Posterior cingulate gyrus (tissue), 11 donors: ENCODE results near the gene CPNE4.

Source experiments
- DNase-seq, 10 donors: peaks; one replicate each; pipeline versions ENCODE4 v3.0.0 to v3.0.0-alpha.2; 2020 to 2021; ENCODE audit warnings: mixed read lengths in 3 of 10
- intact Hi-C: fragments of 100-400 bp; cut with DNase I; formaldehyde crosslinking; loops from one replicate; pipeline ENCODE4 v1.15.1; 2023

Gene CPNE4

GRCh38 chr3:131623431-131623830 lies 411.4 kb downstream of the CPNE4 start:
- no peak for DNase-seq
- intact Hi-C loops: no loop called here

- intact Hi-C loops: no loop called here
- no peak for DNase-seq
These were observed 412.1 kb downstream of the CPNE4 start for GRCh38 chr3:131622726-131623125.

GRCh38 chr3:131620977-131621376 lies 413.8 kb downstream of the CPNE4 start:
- intact Hi-C loops: no loop called here
- no peak for DNase-seq

DNA sequence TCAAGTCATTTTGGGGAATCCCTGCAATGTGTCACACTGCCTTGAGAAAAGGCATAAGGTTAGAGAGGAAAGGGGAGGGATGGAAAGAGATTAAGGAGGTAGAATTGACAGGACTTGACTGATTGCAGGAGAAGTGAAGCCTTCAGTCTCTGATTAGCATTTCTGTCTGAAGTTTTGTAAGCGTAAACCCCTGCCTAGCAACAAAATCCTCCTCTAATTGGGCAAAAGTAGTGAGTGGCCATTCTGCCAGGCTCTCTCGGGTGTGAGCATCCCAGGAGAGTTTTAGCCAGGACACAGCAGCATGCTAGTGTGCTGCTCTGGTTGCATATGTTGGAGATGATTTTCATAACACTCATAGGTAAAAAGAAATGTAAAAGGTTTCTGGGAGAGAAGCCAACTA lies 415.0 kb downstream of the CPNE4 start:
- intact Hi-C loops: no loop called here
- DNase-seq: no peak

GRCh38 chr3:131616719-131617118 lies 418.1 kb downstream of the CPNE4 start:
- DNase-seq: no peak
- intact Hi-C loops: no loop called here

GRCh38 chr3:131612745-131613144 lies 422.1 kb downstream of the CPNE4 start:
- intact Hi-C loops: no loop called here

GRCh38 chr3:131610174-131610573 lies 424.6 kb downstream of the CPNE4 start:
- no peak for DNase-seq
- intact Hi-C loops: no loop called here

More at GRCh38 chr3:131612745-131613144, 422.1 kb downstream of the CPNE4 start:
- no peak for DNase-seq

DNA sequence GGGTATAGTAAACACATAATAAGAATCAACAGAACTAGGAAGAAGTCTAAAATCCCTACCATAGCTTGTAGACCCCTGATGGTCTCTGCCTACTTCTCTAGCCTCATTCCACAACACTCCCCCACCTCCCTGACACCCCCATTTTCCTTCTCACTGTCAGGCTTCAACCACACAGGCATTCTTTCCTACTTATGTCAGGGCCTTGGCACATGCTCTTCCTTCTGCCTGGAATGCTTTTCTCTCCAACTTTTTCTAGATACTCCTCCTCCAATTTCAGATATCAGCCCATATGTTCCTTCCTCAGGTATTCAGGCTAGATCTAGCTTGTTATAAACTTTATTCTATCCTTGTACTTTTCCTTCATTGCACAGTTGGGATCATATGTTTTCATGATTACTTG lies 426.1 kb downstream of the CPNE4 start:
- intact Hi-C loops: no loop called here
- DNase-seq: no peak

DNA sequence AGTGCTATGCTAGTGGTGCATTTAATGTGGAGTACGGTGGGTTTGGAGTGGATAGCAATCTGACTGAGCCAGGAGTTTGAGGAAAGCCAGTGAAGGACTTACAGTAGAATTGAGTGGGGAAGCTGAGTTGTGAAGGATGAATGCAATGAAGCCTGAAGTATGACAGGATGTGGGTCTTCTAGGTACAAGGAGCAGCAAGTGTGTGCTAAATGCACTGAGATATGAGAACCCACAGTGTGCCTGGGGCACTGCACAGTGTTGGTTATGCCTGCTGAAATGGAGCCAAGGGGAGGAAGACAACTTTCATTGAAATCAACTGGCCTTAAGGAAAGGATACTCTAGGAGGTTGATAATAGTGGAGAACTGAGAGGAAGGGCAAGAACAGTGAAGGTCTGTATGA lies 426.5 kb downstream of the CPNE4 start:
- intact Hi-C loops: no loop called here
- no peak for DNase-seq

GRCh38 chr3:131605916-131606315 lies 428.9 kb downstream of the CPNE4 start:
- intact Hi-C loops: no loop called here
- DNase-seq: no peak

DNA sequence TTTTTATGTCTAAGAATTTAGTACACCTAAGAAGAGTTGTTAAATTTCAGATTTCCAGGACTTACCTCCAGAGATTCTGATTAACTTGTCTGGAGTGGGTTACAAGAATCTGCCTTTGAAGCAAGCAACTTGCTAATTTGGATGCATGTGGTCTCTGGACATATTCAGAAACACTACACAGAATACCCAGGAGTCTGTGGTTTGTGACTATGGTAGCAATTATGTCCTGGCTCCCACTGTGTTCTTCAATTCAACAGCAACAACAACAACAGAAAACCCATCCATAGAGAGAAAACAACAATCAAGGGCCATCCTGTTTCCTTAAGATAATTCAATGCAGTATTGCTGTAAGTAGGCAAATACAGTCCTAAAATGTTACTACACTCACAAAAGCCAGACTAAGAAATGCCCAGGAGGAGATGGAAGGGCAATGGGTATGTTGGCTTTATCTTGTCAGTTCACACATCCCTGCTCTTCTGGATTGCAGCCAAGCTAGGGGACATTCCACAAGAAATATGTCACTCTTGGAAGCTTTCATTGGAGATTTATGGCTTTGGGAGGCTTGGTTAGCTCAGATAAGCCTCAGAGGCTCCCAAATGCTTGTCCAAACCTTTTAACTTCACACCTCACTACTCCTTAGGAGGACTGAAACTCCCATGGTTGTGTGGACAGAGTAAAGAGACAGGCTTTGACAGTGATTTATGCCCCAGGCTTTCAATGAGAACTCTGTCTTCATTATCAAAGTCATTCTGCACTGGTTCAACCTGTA lies 432.6 kb downstream of the CPNE4 start:
- intact Hi-C loops: no loop called here
- no peak for DNase-seq

DNA sequence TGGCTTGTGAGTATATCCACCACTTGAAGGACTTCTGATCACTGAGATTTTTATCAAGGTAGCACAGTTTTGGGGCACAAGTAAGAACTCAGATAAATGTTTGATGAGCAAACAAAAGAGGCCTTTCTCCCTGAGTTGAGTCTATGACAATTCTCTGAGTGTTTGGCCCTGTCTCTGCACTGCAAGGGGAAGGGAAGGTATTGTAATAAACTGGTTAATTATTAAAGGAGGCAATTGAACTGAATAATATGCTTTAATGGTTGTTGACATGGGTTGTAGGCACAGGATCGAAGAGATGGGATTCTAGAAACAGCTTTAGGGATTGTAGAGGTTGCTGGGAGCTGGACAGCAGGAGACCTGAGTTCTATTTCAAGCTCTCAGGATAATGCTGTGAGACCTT lies 437.0 kb downstream of the CPNE4 start:
- no peak for DNase-seq
- intact Hi-C loops: no loop called here

DNA sequence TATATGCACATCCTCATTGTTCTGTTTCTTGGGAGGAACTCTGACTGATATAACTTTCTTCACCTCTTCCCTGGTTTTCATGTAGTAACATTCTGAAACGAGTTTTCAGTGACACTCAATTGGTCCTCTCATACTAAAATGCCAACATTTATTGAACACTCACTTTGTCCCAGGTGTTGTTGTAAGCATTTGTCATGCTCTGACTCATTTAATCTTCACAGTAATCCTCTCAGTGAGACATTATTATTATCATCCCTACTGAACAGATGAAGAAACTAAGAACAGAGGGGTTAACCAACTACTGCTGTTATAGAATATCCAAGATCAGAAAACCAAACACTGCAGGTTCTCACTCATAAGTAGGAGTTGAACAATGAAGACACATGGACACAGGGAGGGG lies 437.9 kb downstream of the CPNE4 start:
- DNase-seq: no peak
- intact Hi-C loops: no loop called here

- intact Hi-C loops: no loop called here
- DNase-seq: no peak
These were observed 443.3 kb downstream of the CPNE4 start for GRCh38 chr3:131591394-131592014.

DNA sequence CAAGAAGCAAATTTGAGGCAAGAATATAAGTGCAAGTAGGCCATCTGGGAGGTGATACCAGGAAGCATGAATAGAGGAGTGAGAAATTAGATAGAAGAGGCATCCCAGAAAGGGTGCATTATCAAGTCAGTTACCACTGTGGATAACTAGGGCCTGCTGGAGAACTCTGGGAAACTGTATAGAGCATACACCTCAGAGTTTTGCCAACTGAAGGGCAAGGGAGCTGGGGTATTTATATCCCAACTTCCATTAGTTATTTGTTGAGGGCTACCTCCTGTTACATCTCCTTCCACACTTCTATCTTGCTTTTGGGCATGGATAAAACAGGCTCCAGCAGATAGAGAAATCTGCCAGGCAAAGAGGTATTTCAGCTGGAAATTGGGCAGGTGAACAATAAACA lies 448.5 kb downstream of the CPNE4 start:
- intact Hi-C loops: no loop called here
- no peak for DNase-seq

DNA sequence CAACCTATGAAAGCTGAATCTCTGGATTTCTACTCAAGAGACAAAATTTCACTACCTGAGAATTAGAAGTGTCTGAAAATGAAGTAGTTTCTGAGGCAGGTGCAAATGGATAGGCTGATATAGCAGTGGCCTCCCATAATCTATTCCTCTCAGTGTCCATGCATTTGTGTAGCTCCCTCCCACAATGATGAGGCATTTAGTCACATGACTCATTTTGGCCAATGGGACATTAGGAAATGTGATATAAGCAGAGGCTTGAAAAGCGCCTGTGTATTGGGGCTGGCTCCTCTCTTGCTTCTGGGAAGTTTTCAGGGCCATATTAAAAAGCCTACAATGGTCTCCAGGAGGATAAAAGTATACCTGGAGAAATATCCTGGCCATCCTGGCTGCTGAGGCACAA lies 452.4 kb downstream of the CPNE4 start:
- intact Hi-C loops: no loop called here

DNA sequence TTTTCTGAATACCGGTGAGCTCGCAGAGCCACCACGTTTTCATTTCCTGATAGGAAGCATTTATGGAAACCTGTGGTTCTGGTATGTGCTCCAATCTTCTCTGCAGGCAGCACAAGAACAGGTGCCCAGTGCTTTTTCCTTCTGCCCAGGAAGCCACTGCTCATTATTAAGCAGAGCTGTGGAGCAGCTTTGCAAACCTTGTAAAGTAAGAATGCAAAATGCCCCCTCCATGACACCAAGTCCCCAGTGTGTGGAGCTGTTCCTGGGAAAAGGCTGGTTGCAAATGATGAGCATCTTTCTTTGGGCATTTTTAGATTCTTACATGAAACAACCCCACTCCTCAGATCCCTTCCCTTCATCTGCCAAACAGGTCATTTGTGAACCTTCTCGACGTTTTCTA lies 466.4 kb downstream of the CPNE4 start:
- intact Hi-C loops: no loop called here
- DNase-seq: no peak

More for the DNA sequence above, 452.4 kb downstream of the CPNE4 start:
- no peak for DNase-seq

- intact Hi-C loops: no loop called here
- DNase-seq: no peak
These were observed 470.0 kb downstream of the CPNE4 start for GRCh38 chr3:131564812-131565211.

- intact Hi-C loops: no loop called here
- DNase-seq: no peak
These were observed 473.3 kb downstream of the CPNE4 start for GRCh38 chr3:131561511-131561910.

- DNase-seq: no peak
- intact Hi-C loops: no loop called here
These were observed 474.0 kb downstream of the CPNE4 start for GRCh38 chr3:131560795-131561194.

GRCh38 chr3:131555456-131555855 lies 479.4 kb downstream of the CPNE4 start:
- DNase-seq: no peak
- intact Hi-C loops: no loop called here

DNA sequence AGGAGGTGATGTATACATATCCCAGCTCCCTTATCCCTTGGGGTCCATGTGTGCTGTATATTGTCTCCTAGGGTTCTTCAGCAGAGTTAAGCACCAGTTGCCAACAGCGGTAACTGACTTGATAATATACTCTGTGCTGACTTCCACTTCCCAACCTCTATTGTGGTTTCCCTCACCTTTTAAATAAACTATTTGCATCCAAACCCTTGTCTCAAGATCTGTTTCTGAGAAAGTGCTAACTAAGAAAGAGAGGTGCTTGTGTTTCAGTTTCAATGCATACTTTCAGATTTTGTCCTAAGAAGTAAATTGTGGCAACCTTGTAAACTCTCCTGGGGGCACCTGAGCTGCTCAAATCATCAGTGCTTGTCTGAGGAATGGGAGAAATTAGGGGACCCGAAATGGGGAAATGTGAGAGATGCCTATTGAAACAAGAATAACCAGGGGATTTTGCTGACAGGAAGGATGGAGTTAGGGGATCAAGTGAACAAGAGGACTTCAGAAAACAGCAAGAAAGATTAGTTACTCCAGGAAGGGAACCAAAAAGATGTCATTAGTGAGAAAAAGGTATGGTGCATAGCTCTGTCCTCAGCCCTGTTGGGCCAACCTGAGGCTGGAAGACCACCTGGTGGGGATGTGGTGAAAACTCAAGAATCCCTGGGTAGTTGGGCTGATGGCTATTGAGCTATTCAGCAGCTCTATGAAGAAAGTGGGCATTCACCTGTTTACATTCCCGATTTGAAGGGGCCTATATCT lies 481.1 kb downstream of the CPNE4 start:
- intact Hi-C loops: no loop called here

More for the DNA sequence above, 481.1 kb downstream of the CPNE4 start:
- DNase-seq: no peak
